ENCODE measurements around the gene DMTF1.
A peak's percentile ranks its signal among the peaks of the same experiment; 100 is the strongest.

The DMTF1 gene

DNA sequence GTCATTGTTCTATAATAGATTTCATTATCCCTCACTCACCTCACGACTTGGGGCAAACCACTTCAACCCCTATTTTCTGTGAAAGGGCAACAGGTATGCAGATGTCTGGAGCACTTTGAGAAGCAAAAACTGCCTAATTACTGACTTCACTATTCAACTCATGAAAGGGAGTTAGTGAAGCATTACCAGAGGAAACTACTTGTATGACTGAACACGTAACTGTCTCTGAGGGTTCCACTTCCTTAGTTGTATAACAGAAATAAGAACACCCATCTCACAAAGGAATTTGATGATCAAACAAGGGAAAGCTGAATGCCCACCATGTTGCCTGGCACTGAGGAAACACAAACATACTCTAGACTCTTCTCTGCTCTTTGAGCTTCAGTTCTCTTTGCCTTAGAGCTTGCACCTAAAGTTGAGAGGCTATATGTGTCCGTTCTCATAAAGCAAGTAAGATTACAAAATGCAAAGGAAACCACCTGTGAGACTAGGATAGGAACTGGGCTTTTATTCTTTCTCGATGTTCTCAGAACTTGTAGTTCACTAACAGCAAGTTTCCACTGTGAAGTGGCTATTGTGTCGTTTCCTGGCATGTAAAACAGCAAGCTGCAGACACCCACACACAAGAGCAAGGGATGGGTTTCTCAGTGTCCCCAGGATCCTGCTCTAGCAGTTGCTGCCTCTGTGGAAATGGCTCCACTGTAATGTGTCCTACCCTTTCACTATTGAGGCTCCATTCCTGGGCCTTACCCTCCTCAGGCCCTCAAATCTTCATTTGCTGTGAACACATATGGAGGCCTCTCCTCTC is 64.7 kb downstream of the DMTF1 start:
- DNase-seq (ENCODE audit: insufficient read length, low spot score) (peak; percentile 21), FAIRE-seq (peak; percentile 89)

DNA sequence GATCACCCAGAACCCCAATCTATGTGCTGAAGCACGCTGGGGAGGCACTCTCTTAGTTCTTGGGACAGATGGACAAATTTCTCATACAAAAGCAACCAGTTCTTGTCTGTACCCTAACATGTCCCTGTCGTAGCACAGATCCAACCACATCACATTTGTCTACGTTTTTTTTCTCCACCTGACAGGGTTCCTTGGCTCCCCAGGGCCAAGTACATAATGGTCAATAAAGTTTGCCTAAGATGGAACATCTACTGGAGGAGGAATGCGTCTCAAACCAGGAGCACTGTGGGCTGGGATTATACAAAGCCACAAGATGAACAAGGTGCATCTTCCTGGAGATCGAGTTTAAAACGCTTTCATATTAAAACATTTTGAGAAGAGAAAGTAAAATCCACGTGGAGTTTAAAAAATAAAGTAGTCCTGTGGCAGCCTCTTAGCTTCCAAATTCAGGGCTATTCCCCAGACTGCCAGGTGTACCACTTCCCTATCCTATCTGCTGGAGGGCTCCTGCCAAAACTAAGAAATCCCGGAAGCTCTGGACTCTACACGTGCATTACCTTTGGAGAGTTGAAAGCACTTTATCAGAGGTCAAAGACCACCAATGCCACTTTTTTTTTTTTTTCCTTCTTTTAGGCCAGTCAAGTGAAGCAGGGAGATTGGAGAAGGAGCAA is 65.9 kb downstream of the DMTF1 start:
- DNase-seq (ENCODE audit: insufficient read length, low spot score), result no peak
- TF ChIP-seq POLR2A (IDR thresholded peaks at IDR 0.05; ENCODE audit: low read depth, low read length) (no peak), POLR2AphosphoS5 (IDR thresholded peaks at IDR 0.05; ENCODE audit: low read depth, low read length) (peak; percentile 53; the same call in 1 of the 2 replicates), PAX5 (IDR thresholded peaks at IDR 0.05; ENCODE audit: insufficient read depth, low read length, severe bottlenecking) (no peak), POU2F2 (IDR thresholded peaks at IDR 0.05; ENCODE audit: low read depth, low read length) (no peak), TAF1 (IDR thresholded peaks at IDR 0.05; ENCODE audit: low read depth, low read length) (no peak), SPI1 (IDR thresholded peaks at IDR 0.05; ENCODE audit: low read depth, low read length) (peak; percentile 39; the same call in 1 of the 2 replicates)
- FAIRE-seq, result no peak

More for the DNA sequence above, 64.7 kb downstream of the DMTF1 start:
- TF ChIP-seq POLR2AphosphoS5 (IDR thresholded peaks at IDR 0.05; ENCODE audit: low read depth, low read length), result peak; percentile 90
- peak; percentile 87 for TF ChIP-seq SPI1 (IDR thresholded peaks at IDR 0.05; ENCODE audit: low read depth, low read length)
- peak; percentile 88 for TF ChIP-seq POU2F2 (IDR thresholded peaks at IDR 0.05; ENCODE audit: low read depth, low read length)
- TF ChIP-seq PAX5 (IDR thresholded peaks at IDR 0.05; ENCODE audit: insufficient read depth, low read length, severe bottlenecking), result peak; percentile 56
- peak; percentile 94 for TF ChIP-seq POLR2A (IDR thresholded peaks at IDR 0.05; ENCODE audit: low read depth, low read length)
- TF ChIP-seq TAF1 (IDR thresholded peaks at IDR 0.05; ENCODE audit: low read depth, low read length), result peak; percentile 84

GRCh38 chr7:87218796-87219544 is 66.7 kb downstream of the DMTF1 start:
- FAIRE-seq (no peak), DNase-seq (ENCODE audit: insufficient read length, low spot score) (peak; percentile 23)
- TF ChIP-seq SPI1 (IDR thresholded peaks at IDR 0.05; ENCODE audit: low read depth, low read length), result peak; percentile 49
- TF ChIP-seq PAX5 (IDR thresholded peaks at IDR 0.05; ENCODE audit: insufficient read depth, low read length, severe bottlenecking), result no peak

DNA sequence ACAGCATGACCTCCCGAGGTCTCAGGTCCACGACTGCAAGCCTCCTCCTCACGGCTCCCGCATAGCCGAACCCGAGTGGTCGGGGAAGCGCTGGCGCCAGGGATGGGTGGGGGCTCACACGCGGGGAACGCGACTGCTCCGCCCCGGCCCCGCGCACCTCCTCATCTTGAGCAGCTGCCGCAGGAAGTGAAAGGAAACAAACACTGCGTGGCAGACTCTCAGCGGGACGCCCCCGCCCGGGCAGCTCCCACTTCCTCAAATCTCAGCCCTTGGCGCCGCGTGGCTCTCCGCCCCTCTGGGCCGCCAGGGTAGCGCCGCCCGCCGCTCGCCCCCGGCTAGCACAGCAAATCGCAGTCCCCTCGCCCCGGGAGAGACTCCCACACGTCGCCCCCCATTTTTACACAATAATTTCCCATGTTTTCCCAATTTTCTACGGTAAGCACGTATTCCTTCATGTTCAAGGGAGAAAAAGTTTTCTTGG is 67.3 kb downstream of the DMTF1 start, which contains the start of gene TMEM243:
Gene TMEM243 (minus strand): TSS at position 188 of the 481 bp plus-strand sequence. CDS start 229 bp downstream, outside the sequence.
- peak; percentile 96 for FAIRE-seq

DNA sequence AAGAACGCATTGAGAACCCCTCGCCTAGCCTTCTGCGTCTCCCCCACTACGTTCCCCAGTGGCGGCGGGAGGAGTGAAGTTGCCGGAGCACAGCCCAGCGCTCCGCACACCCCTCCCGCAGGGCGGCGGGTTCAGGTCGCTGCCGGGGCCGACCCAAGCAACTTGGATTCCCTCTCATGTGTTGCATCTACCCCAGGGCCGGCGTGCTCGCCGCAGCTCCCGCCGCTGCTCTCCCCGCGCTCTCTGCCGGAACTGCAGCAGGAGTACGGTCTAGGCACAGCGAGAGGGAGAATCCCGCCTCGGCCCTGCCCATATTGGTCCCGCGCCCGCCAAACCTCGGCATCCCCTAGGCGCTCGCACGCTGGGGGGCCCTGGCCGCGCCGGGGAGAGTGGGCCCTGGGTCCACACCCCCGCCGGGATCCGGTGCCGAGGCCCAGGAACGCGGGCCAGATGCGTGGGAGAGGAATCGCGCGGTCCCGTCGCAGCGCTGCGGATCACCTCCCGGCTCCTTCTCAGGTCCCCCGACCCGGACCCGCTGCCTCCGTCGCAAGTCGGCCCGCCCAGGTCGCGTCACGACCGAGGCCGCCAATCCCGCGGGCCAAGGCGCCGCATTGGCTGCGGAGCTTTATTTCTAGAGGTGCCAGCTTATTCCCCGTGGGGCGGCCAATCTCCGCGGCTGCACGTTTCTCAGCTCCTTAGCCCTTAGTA is 67.9 kb downstream of the DMTF1 start:
- TF ChIP-seq POLR2AphosphoS5 (IDR thresholded peaks at IDR 0.05; ENCODE audit: low read depth, low read length) (peak; percentile 81; the same call in 1 of the 2 replicates), PAX5 (IDR thresholded peaks at IDR 0.05; ENCODE audit: insufficient read depth, low read length, severe bottlenecking) (no peak), POLR2A (IDR thresholded peaks at IDR 0.05; ENCODE audit: low read depth, low read length) (peak; percentile 88), TAF1 (IDR thresholded peaks at IDR 0.05; ENCODE audit: low read depth, low read length) (peak; percentile 60; the same call in 1 of the 2 replicates), SPI1 (IDR thresholded peaks at IDR 0.05; ENCODE audit: low read depth, low read length) (no peak), POU2F2 (IDR thresholded peaks at IDR 0.05; ENCODE audit: low read depth, low read length) (0 out of 2 replicates have a peak, but pooled peaks have one; percentile 55)
- FAIRE-seq (peak; percentile 93), DNase-seq (ENCODE audit: insufficient read length, low spot score) (peak; percentile 60)

More for the DNA sequence above, 67.3 kb downstream of the DMTF1 start, which contains the start of gene TMEM243:
- DNase-seq (ENCODE audit: insufficient read length, low spot score), result peak; percentile 71
- TF ChIP-seq POU2F2 (IDR thresholded peaks at IDR 0.05; ENCODE audit: low read depth, low read length) (peak; percentile 84), TAF1 (IDR thresholded peaks at IDR 0.05; ENCODE audit: low read depth, low read length) (peak; percentile 81), SPI1 (IDR thresholded peaks at IDR 0.05; ENCODE audit: low read depth, low read length) (peak; percentile 99), PAX5 (IDR thresholded peaks at IDR 0.05; ENCODE audit: insufficient read depth, low read length, severe bottlenecking) (no peak), POLR2A (IDR thresholded peaks at IDR 0.05; ENCODE audit: low read depth, low read length) (peak; percentile 82), POLR2AphosphoS5 (IDR thresholded peaks at IDR 0.05; ENCODE audit: low read depth, low read length) (peak; percentile 86)

DNA sequence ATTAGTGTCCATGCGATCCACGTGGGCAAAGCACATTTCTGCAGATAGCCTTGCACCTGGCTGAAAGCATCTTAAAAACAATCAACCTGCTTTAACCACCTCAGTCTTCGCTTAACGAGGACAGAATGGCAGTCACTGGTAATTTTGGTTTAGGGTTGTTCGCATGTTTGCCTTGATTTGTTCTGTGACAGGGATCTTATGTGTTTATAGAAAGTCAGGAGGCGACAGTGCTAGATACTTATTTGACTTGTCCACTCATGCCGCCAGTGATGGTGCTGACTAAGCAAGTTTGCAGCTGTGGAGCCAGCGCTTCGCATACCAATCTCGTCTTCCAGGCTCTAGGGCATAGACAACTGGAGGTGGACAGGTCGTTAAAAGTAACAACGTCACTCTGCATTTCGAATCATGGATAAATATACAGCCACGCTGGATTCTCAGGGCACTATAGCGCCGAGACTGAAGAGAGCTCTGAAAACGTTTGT is 68.5 kb downstream of the DMTF1 start:
- peak; percentile 65 for FAIRE-seq
- no peak for TF ChIP-seq POLR2AphosphoS5 (IDR thresholded peaks at IDR 0.05; ENCODE audit: low read depth, low read length)
- no peak for TF ChIP-seq PAX5 (IDR thresholded peaks at IDR 0.05; ENCODE audit: insufficient read depth, low read length, severe bottlenecking)
- no peak for TF ChIP-seq TAF1 (IDR thresholded peaks at IDR 0.05; ENCODE audit: low read depth, low read length)
- TF ChIP-seq POLR2A (IDR thresholded peaks at IDR 0.05; ENCODE audit: low read depth, low read length), result no peak
- TF ChIP-seq SPI1 (IDR thresholded peaks at IDR 0.05; ENCODE audit: low read depth, low read length), result no peak
- no peak for TF ChIP-seq POU2F2 (IDR thresholded peaks at IDR 0.05; ENCODE audit: low read depth, low read length)
- DNase-seq (ENCODE audit: insufficient read length, low spot score), result no peak

DNA sequence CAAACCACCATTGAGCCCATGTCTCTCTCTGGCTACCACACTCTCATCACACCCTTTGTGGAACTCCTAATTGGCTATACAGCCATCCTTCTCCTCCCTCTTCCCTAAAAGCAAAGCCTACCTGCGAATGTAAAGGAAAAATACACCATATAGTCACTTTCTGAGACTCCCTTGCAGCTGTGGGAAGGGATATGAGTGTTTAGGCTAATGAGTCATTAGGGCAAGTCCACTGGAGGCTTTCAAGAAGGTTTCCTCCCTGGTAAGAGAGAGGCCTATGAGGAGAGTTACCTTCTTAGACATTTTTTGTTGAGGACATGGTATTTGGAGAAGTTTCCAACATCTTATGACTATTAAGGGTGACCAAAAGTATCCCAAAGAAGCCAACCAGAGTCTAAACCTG is 71.4 kb downstream of the DMTF1 start:
- DNase-seq (ENCODE audit: insufficient read length, low spot score), result no peak
- no peak for FAIRE-seq
- TF ChIP-seq POLR2A (IDR thresholded peaks at IDR 0.05; ENCODE audit: low read depth, low read length), result no peak
- TF ChIP-seq PAX5 (IDR thresholded peaks at IDR 0.05; ENCODE audit: insufficient read depth, low read length, severe bottlenecking), result no peak
- TF ChIP-seq POU2F2 (IDR thresholded peaks at IDR 0.05; ENCODE audit: low read depth, low read length), result no peak
- no peak for TF ChIP-seq POLR2AphosphoS5 (IDR thresholded peaks at IDR 0.05; ENCODE audit: low read depth, low read length)
- no peak for TF ChIP-seq SPI1 (IDR thresholded peaks at IDR 0.05; ENCODE audit: low read depth, low read length)
- no peak for TF ChIP-seq TAF1 (IDR thresholded peaks at IDR 0.05; ENCODE audit: low read depth, low read length)

- no peak for FAIRE-seq
Observed at GRCh38 chr7:87225696-87226095, 73.4 kb downstream of the DMTF1 start.

More at GRCh38 chr7:87225696-87226095, 73.4 kb downstream of the DMTF1 start:
- TF ChIP-seq SPI1 (IDR thresholded peaks at IDR 0.05; ENCODE audit: low read depth, low read length) (no peak), POLR2A (IDR thresholded peaks at IDR 0.05; ENCODE audit: low read depth, low read length) (no peak), PAX5 (IDR thresholded peaks at IDR 0.05; ENCODE audit: insufficient read depth, low read length, severe bottlenecking) (no peak), TAF1 (IDR thresholded peaks at IDR 0.05; ENCODE audit: low read depth, low read length) (no peak), POU2F2 (IDR thresholded peaks at IDR 0.05; ENCODE audit: low read depth, low read length) (no peak), POLR2AphosphoS5 (IDR thresholded peaks at IDR 0.05; ENCODE audit: low read depth, low read length) (no peak)
- DNase-seq (ENCODE audit: insufficient read length, low spot score), result no peak

Data from GM12891 (cell line).